Amniotic stem cell (primary cell): ENCODE results near the gene PHACTR1.

Source experiments
- DNase-seq: peaks from one replicate; lab custom pipeline; 2025; lab: John Stamatoyannopoulos, UW

The PHACTR1 gene

GRCh38 chr6:12849809-12850198, 133.2 kb downstream of the PHACTR1 start:
- no peak for DNase-seq

- no peak for DNase-seq
These were observed 134.6 kb downstream of the PHACTR1 start for GRCh38 chr6:12851123-12851695.

- no peak for DNase-seq
These were observed 145.0 kb downstream of the PHACTR1 start for GRCh38 chr6:12861603-12862002.

DNA sequence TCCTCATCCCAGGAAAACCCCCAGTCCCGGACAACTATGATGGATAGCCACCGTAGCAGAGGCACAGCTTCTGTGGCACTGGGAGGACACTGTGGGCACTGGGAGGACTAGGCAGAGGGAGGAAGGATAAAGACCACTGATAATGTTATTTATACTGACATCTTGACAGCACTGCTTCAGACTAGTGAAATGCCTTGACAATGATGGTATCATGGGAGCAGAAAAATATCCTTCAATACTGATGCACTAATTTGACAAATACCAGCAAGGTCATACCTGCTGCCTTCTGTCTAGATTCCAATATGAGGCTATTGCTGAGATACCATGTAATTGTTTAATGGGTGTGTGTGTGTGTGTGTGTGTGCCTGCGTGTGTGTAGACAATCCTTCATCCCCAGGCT, 148.6 kb downstream of the PHACTR1 start:
- DNase-seq = no peak

DNA sequence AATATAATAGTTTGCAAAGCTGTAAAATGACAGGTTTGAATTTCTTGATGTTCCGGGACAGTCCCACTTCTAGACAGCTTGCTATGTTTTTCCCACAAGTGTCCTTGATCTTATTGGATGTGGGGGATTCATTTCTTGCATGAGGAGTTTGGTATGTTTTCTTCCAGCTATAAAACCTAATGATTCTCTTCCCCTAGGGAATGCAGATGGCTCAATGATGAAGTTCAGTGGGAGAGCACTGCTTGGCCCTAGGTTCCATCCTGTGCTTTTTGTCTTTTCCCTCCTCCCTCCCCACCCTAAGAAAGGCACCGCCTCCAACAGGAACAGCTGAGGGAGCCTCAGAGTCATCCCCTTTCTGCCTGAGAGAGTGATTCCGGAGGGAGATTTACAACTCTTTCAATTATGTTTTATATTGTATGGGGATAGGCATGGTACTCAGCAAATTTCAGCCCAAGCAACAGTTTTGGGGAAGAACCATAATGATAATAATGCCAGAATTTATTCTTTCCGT, 149.2 kb downstream of the PHACTR1 start:
- no peak for DNase-seq

DNA sequence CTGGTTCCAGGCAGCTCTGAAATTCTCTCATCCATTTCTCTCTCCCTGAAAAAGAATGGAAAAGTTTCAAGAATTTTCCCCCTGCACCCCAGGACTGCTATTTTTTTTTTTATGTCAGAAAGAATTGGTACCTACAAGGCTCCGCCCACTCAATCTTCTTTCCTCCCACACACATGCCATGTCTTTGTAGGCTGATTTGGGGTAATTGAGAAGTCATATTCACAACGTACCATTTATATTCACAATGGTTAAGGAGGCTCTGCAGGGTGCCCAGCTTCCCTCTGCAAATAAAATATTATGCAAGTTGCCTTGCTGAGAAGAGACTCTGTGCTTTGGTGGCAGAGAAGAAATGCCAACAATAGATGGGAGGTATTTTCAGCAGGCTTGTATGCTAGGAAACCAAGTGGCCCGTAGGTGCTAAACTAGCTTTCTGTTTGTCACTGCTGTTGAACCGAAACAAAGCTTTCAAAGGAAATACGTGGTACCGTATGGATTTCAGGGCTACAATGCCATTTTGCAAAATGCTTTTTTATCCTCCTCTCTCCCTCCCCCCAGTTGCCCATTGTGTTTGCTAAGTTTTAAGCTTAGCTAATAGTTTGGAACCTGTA, 150.0 kb downstream of the PHACTR1 start:
- DNase-seq = no peak

DNA sequence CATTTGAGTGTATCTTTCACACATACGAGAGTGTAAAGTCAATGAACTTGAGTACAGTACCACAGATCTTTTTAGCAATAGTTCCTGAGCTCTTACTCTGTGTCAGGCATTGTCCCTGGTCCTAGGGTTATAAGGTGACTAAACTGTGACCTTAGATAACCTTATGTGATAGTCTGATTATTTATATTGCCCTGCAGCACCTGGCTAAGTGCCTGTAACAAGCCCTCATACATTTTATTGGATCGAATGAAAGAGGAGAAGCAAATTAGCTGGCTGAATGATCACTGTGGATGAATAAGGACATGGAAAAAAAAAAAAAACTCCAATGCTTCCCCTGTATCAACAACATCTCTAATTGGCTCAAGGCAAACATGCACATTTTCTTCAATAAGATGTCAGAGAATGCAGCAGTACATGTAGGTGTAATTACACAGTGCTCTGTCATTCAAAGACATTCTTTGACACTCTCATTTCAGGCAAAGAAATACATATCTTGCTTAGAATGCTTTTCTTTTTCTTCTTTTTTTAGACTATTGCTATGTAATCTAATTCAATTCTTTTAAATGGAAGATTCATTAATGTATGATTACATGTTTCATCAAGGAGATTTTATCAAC, 153.4 kb downstream of the PHACTR1 start:
- DNase-seq = no peak

DNA sequence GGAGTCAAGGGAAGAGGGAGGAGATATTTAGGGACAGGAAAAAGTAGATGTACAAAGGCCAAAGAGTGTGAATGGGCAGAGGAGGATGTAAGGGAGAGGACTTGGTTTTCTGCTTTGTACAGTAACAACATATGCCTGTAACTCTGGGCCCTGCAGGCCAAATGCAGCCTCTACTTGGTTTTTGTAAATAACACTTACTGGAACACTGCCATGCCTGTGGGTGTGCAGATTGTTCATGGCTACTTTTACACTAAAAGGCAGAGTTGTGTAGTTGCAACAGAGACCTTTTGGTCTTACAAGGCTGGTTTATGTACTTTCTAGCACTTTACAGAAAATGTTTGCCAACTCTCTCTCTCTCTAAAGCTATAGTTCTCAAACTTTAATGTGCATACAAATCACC, 157.1 kb downstream of the PHACTR1 start:
- DNase-seq = no peak

DNA sequence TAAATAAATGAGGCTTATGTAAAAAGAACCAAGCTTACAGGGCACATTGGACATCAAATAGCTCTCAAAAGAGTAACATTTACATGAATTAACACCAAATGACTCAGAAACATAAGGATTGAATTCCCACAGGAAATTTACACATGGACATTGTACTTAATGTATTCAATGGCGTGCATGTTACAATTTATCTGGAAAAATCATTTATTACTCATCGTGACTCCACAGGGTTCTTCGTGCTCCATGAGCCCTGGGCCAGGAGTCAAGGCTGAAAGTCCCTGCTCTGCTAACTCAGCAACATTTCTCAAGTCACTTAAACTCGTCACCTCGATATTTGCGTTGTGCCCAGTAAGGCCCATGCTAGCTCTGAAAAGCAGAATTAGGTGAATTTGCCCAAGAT, 158.5 kb downstream of the PHACTR1 start:
- DNase-seq = no peak

DNA sequence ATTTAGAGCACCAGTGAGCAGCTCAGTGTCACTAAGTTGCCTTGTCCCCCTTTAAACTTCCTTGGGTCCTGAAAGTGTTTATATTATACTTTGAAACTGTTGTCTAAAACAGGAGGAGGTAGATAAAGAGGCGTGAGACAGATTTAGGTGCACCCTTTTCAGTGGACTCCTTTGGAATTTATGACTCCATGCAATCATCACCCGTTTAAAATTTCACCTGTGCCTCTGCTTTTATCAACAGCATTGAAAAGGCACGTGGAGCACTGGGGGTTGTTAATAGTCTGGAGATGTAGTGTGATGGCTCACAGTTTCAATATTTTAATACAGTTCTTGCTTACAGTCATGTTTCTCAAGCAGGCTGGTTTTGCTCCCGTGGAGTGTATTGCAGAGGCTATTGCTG, 162.2 kb downstream of the PHACTR1 start:
- no peak for DNase-seq

DNA sequence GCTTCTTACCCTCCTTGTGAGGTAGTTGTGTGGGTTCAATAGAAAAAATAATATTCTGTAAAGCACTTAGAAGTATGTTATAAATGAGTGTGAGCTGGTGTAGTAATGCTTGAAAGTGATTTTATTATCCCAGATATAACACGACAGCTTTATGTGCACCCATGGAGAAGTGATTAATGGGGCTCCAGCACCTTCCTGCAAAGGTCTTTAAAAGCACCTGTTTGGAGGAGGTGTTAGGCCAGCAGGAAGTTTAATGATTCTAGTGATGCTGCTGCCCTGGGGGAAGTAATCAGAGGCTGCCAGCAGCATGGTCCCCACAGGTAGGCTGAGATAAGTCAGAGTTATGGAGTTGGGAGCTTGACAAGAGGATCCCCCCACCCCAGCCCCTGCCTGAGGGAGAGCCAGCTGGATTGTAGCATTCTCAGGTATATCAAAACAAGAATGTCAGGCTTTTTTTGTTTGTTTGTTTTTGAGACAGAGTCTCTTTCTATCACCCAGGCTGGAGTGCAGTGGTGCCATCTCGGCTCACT, 166.3 kb downstream of the PHACTR1 start:
- DNase-seq = no peak

DNA sequence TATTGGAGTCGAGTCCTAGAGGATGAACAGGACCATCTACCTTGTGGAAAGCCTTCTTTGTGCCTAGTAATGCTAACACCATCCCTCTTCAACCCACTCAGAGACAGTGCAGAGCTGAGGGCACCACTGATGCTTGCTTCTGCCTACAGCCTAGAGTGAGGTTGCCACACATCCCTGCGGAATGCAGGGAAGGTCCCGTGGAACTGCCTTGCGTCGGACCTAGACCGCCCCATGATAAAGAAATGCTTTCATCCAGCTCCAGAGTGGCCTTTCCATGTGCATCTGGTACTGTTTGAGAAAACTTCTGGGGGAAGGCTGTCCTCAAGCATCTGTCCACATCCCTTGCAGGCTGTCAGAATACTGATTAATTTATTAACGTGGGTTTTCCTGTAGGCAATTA, 168.4 kb downstream of the PHACTR1 start:
- DNase-seq = no peak

DNA sequence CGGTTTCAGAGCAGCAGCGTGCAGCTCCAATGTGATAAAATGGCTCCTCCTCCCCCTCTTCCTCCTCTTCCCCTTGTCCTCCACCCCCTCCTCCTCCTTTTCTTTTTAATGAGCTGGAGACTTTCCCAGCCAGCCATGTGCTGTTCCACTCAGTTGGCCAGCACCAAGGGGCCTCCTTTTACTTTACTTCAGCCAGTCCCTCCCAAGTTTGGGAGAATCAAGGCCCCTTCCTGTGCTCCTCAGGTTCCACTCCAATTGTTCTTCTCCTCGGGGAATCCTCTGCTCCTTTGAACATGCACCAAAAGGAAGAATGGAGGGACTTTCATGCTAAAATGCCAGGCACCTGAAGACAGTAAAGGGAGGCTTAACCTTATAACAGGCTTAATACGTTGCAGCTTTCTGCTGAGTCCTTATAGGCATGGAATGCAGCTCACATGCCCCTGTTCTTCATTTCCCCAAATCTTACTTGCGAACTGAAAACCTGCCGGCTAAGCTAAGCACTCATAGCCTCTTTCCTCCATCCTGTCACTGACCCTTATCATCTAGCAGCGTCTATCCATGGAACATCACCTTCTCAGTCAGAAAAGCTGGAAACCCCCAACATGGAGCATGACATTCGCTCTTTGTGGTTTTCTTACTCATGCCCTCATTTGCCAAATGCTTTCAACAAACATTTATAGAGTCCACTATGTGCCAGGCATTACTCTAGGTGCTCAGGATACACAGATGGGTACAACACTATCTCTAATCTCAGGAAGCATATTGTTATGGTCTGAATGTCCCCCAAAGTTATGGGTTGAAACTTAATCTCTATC, 170.6 kb downstream of the PHACTR1 start:
- DNase-seq = no peak

DNA sequence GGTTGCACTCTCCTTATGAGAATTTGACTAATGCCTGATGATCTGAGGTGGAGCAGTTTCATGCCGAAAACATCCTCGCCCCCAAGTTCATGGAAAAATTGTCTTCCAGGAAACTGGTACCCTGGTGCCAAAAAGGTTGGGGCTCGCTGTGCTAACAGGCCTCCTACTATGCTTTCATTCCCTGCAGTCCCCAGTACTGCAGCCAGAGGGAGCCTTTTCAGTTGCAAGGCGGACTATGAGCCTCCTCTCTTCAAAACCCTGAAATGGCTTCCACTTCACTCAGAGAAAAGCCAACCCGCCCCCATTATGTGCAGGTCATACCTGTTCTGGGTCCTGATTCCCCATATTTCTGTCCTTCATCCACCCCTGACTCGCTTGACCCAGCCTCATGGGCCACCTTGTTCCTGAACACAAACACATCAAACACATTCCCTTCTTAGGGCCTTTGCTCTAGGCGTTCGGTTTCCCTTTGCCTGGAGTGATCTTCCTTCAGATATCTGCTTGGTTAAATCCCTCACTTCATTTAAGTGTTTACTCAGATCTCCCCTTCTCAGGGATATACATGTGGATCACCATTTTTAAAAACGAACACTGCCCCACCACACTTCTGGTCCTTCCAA, 173.7 kb downstream of the PHACTR1 start:
- no peak for DNase-seq

- DNase-seq = no peak
These were observed 175.0 kb downstream of the PHACTR1 start for GRCh38 chr6:12891595-12891994.

DNA sequence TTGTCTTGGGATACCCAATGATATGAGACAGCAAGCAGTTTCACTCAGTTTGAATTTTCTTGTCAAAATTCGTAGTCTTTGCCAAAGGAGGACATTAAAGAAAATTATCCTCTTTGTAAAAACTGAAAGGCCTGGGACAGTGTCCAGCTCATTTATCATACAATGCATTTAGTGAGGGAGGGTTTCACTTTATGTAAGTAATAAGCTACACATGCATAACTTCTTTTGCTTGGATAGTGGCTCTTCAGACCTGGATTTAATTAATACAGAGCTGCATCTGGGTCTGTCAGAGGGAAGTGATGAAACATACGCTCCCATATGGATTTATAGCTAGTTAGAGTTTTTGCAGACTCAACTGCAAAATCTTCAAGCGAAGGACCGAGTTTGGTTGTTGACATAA, 175.6 kb downstream of the PHACTR1 start:
- no peak for DNase-seq

- DNase-seq = no peak
These were observed 176.5 kb downstream of the PHACTR1 start for GRCh38 chr6:12893036-12893435.

DNA sequence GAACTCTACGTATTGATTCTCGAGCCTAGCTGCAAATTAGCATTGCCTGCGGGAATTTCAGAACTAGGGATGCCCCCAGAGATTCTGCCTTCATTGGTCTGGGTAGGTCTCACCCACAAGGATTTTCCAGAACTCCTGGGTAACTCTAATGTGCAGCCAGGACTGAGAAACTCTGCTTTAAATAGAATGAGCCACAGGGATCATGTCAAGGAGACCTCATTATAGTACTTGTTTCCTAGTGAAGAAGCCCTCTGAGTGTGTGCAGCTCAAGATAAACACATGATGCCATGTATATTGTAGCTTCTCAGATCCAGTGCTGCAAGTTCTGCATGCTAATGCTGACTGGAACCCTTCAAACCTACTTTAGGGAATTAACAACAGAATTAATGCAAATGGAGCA, 179.2 kb downstream of the PHACTR1 start:
- DNase-seq = no peak

GRCh38 chr6:12896208-12896733, 179.7 kb downstream of the PHACTR1 start:
- DNase-seq = no peak

DNA sequence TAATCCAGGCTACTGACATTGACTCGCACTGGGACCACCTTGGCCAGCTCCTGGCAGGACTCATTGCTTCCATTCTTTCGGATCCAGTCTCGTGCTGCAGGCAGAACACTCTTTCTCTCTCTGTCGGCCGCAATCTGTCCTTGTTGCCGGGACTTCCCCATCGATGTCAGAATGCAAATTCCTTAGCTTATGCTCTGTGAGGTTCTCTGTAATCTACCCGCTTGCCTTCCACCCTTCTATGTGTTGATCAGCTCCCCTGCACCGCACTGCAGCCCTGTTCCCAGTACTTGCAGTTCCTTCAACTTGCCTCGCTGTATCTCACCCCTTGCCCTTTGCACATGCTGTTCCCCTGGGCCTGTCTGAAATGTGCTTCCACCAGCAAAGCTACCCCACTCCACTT, 182.0 kb downstream of the PHACTR1 start:
- no peak for DNase-seq

- DNase-seq = no peak
These were observed 182.7 kb downstream of the PHACTR1 start for GRCh38 chr6:12899046-12899833.
